NCI-H69 (cell line): ENCODE results near the gene LRRN2.
A peak's percentile ranks its signal among the peaks of the same experiment; 100 is the strongest.
"Not testable (repeated sequence)": the region's sequence is repeated elsewhere in the genome, so short reads cannot be mapped to it uniquely, and the experiment has no call there.

Source experiments
- DNase-seq: peaks from one replicate; lab custom pipeline; 2025; lab: John Stamatoyannopoulos, UW

LRRN2 gene

GRCh38 chr1:204630132-204630905 is 55.2 kb downstream of the LRRN2 start:
- DNase-seq, result no peak

- DNase-seq, result not testable (repeated sequence)
Measured at GRCh38 chr1:204629459-204629858, 56.1 kb downstream of the LRRN2 start.

- DNase-seq, result no peak
Measured at GRCh38 chr1:204628868-204629267, 56.7 kb downstream of the LRRN2 start.

- no peak for DNase-seq
Measured at GRCh38 chr1:204627436-204627835, 58.1 kb downstream of the LRRN2 start.

- DNase-seq, result no peak
Measured at GRCh38 chr1:204626381-204626780, 59.2 kb downstream of the LRRN2 start.

GRCh38 chr1:204624631-204625216 is 60.8 kb downstream of the LRRN2 start:
- DNase-seq, result no peak

- peak; percentile 78 for DNase-seq
Measured at GRCh38 chr1:204623894-204624361, 61.6 kb downstream of the LRRN2 start.

DNA sequence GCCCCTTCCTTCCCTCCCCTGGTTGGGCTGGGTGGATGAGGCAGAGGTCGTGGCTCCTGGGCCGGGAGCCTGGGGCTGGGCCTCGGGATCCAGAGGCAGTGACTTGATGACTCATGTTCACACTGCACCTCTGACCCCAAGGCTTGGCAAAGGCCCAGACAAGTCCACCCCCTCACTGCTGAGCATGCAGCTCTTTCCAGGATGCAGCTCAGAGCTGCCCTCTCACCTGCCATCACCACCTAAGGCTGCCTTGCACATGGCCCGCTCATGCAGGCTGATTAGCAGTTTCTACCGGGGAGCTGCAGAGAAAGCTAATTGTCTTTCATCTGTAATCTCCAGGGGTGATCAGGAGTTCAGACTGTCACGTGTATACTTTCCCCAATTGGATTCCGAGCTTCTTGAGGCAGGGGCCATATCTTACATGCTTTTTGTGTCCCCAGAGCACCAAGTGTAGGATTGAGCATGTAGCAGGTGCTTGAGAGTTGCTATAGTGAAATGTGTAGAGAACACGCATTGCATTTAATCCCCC is 62.1 kb downstream of the LRRN2 start:
- peak; percentile 76 for DNase-seq

DNA sequence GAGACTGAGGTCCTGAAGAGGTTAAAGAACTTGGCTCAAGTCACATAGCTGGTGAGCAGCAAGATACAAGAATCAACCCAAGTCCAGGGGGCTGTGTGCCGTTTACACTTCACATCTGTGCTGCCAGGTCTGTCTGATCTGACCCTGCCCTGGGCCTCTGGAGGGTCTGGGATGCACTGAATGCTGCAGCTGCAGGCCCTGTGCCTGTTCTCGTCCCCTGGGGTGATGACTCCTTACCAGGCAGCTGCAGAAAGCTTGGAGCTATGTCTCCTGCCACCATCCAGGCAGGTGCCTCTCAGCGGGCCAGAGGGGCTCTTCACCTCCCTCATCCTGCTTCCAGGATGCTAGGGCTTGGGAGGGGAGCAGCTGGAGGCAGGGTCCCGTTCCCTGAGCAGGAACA is 63.5 kb downstream of the LRRN2 start:
- no peak for DNase-seq

DNA sequence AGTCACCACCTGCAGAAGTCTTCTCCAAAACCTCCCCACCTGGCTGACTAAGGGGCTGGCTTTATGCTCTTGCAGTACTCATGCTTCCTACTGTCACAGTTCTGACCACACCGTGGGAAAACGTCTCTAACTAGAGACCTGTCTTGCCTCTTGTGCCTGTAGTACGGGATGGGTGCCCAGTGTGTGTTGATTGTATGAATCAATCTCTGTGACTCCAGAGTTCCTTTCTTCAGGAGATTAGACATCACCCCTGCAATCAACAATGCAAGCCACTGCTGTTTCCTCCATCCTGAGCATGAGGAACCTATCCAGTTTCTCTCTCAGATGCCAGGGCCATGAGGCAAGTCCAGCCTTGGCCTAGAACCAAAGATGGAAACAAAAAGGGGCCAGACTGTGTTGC is 64.1 kb downstream of the LRRN2 start:
- no peak for DNase-seq

- DNase-seq, result peak; percentile 27
Measured at GRCh38 chr1:204619721-204620120, 65.8 kb downstream of the LRRN2 start.

GRCh38 chr1:204618148-204618760 is 67.3 kb downstream of the LRRN2 start:
- no peak for DNase-seq

- DNase-seq, result no peak
Measured at GRCh38 chr1:204617256-204618147, 68.0 kb downstream of the LRRN2 start.

GRCh38 chr1:204616641-204617040 is 68.9 kb downstream of the LRRN2 start:
- no peak for DNase-seq

- peak; percentile 88 for DNase-seq
Measured at GRCh38 chr1:204615881-204616280, 69.7 kb downstream of the LRRN2 start.

GRCh38 chr1:204613636-204614035 is 71.9 kb downstream of the LRRN2 start:
- no peak for DNase-seq

- DNase-seq, result no peak
Measured at GRCh38 chr1:204612326-204612725, 73.2 kb downstream of the LRRN2 start.

DNA sequence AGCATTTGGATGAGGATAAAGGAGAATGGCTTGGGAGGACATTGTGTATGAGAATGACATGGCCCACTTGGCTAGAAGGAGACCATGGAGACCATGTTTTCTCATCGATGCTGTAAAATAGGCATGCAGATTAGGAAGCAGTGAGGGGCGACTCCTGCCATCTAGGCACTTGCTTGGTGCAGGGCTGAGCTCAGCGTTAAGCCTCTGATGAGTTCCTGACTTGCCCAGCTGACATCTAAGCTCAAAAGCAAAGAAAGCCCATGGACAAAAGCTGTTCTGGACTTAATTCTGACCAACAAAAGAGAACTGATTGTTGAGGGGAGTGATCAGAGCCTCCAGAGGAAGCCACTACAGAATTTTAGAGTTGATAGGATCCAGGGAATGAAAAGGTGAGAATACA is 74.5 kb downstream of the LRRN2 start:
- DNase-seq, result no peak

- DNase-seq, result no peak
Measured at GRCh38 chr1:204607910-204608309, 77.6 kb downstream of the LRRN2 start.

DNA sequence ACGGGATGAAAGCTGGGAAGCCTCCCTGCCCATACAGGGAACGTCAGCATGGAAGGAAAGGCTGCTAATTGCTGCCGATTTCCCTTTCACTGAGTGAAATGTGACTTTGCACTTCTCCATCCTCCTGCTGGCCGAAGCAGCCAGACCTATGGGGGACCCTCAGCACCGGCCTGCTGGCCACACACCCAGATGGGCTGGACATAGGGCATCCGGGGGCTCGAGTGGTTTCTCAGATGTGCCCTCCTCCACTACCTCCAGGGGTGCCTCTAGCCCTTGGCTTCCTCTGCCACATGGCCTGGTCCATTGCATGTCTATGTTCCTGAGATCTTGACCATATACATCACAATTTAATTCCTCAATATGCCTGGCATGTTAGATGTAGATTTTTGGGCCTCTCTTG is 79.7 kb downstream of the LRRN2 start:
- DNase-seq, result no peak

- no peak for DNase-seq
Measured at GRCh38 chr1:204602871-204603542, 82.5 kb downstream of the LRRN2 start.
